ENCODE measurements around the gene PRUNE2.
"Not testable (repeated sequence)": the region's sequence is repeated elsewhere in the genome, so short reads cannot be mapped to it uniquely, and the experiment has no call there.

PRUNE2 gene

GRCh38 chr9:76905791-76906646 lies at the start of gene PRUNE2:
Gene PRUNE2, minus strand, starts transcription at chr9:76906114. Its CDS starts 151 bp downstream, at chr9:76905963.
- peak; percentile 73 for DNase-seq

DNA sequence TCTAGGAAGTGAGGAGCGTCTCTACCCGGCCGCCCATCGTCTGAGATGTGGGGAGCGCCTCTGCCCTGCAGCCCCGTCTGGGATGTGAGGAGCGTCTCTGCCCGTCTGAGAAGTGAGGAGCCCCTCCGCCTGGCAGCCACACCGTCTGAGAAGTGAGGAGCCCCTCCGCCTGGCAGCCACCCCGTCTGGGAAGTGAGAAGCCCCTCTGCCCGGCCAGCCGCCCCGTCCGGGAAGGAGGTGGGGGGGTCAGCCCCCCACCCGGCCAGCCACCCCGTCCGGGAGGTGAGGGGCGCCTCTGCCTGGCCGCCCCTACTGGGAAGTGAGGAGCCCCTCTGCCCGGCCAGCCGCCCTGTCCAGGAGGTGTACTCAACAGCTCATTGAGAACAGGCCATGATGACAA lies 49.5 kb upstream of the PRUNE2 start:
- DNase-seq: not testable (repeated sequence)

DNA sequence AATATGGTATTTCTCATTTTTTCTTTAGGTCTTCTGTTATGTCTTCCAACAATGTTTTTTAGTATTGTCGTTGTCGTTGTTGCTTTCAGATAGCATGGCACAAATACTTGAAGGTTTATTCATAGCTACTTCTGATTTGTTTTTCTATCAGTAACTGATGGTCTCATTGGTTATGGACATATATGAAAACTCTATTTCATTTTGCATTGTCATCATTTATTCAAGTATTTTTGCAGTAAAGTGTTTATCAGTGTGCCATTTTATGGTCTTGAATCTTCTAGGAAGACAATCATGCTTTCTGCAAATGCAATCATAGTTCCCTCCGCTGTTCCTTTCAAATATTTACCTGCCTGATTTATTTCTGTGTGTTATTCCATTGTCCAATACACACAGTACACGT lies 44.0 kb upstream of the PRUNE2 start:
- DNase-seq: no peak

DNA sequence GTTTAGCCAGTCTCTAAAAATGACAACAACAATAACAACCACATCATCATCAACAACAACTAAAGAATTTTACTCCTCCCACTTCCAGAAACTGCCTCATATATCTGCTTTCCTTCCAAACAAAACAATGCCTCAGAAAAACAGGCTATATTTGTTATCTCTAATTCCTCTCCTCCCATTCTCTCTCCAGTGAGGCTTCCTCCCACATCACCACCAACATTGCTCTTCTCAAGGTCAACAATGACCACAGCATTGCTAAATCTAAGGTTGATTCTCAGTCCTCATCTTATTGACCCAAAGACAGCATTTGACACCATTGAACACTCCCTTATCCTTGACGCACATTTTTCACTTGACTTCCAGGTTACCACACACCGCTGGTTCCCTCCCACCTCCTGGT lies 38.1 kb upstream of the PRUNE2 start:
- DNase-seq: no peak

- DNase-seq: no peak
Observed at GRCh38 chr9:76943054-76943453, 37.1 kb upstream of the PRUNE2 start.

DNA sequence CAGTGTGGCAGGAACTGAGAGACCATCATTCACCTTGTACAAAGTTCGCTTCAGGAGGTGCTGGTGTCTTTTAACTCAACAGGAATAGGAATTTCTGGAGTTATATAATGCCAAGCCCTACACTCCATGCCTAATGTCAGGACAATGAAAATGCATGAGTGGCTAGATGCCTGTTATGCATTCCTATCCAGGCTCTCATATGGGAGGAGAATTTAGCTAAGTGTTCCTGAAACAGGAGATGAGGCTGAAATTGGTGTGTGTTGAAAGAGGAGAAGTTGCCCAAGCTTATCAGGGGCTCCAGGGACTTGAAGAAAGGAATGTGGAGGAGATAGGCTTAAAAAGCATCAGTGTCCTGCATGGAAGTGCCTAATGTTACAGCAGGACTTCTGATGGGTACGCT lies 26.8 kb upstream of the PRUNE2 start:
- DNase-seq: no peak

- DNase-seq: no peak
Observed at GRCh38 chr9:76932265-76932664, 26.4 kb upstream of the PRUNE2 start.

- no peak for DNase-seq
Observed at GRCh38 chr9:76927540-76928240, 21.8 kb upstream of the PRUNE2 start.

- no peak for DNase-seq
Observed at GRCh38 chr9:76926846-76927245, 20.9 kb upstream of the PRUNE2 start.

DNA sequence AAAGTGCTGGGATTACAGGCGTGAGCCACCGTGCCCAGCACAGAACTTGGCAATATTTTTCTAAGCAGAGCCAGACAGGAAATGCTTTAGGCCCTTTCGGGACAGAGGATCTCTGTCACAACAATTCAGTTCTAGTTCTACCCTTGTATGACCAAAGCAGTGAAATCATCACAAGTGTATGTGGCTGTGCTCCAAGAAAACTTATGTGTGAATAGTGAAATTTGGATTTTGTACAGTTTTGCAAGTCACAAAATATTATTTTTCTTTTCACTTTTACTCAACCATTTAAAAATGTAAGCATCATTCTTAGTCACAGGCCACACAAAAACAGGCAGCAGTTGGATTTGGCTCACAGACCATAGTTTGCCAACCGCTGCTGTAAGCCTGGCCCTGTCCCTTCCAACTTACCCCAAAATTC lies 20.4 kb upstream of the PRUNE2 start:
- DNase-seq: peak; percentile 63

- no peak for DNase-seq
Observed at GRCh38 chr9:76921165-76921564, 15.3 kb upstream of the PRUNE2 start.

DNA sequence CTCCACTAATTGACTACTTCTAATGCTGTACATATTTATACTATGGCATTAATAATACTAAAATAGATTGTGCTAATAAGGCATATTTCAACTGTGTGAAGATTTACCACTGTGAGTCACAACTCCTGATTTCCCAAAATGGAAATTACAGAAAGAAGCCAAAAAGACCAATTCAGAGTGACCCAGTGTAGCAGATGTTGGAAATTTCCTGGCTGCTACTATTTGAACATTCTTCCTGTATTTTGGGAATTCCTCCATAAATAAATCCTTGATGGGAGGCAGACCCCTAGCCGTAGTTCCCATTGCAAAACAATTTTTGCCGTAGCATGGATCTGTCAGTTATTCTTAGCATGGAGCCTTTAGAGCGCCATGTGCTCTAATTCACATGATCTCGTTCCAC lies 11.4 kb upstream of the PRUNE2 start:
- no peak for DNase-seq

GRCh38 chr9:76916231-76916630 lies 10.3 kb upstream of the PRUNE2 start:
- no peak for DNase-seq

- no peak for DNase-seq
Observed at GRCh38 chr9:76913467-76913866, 7.6 kb upstream of the PRUNE2 start.

DNA sequence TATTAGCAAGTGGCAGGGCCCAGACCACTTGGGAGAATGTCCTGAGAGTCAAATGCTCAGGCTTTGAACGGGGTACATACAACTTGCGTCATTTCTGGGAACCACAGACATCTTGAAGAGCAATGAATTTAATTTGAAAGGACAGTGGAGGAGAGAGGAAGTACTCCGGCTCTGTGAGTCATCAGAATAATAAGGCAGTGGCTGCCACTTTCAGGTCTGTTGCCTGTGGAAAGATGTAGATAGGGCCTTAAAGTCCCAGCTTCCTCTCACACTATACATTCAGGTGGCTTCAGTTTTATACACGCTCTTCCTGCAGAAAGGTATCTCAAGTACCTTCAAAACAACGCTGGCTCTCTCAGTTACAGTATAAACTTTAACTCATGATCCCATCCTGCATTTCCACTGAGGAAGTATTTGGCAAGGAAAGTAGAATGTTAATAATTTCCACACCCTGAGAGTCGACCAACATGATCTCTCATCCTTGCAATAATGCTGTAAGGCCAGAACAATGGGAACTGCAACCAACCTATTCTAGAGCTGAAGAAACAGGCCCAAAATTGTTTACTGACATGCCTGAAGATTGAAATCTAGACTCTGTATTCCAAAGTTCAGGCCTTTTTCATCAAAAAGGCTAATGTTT lies 6.8 kb upstream of the PRUNE2 start:
- no peak for DNase-seq

DNA sequence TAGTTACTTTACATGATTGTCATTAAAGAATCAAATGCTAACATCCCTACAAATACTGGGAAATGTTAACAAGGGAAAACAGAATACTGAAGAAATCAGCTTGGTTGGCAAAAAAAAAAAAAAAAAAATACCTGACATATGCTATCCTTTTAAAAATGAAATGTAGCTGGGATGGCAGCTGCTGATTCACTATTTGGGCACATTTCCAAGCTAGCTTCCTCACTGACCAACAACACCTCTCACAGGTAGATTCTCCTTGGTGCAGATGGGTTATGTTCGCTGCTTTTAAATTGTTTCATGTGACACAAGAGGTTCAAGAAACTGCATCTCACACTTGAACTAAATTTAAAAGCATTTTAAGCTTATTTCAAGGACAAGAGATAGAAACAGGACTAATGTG lies 6.1 kb upstream of the PRUNE2 start:
- DNase-seq: no peak

GRCh38 chr9:76910861-76911260 lies 4.9 kb upstream of the PRUNE2 start:
- DNase-seq: no peak

DNA sequence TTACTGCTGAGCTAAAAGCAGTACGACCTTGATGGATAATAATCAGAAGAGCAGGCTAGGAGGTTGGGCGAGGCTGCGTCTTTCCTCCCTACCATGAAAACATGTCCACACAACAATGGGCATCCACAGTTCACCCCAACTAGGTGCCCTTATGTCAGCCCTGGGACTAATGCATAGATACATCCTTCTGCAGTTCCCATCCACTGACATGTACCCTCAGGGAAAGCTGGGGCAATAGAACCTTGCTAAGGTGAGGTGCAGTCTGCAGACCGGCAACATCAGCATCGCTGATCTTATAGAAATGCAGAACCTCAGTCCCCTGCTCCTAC lies 697 bp upstream of the PRUNE2 start:
- DNase-seq: no peak

DNA sequence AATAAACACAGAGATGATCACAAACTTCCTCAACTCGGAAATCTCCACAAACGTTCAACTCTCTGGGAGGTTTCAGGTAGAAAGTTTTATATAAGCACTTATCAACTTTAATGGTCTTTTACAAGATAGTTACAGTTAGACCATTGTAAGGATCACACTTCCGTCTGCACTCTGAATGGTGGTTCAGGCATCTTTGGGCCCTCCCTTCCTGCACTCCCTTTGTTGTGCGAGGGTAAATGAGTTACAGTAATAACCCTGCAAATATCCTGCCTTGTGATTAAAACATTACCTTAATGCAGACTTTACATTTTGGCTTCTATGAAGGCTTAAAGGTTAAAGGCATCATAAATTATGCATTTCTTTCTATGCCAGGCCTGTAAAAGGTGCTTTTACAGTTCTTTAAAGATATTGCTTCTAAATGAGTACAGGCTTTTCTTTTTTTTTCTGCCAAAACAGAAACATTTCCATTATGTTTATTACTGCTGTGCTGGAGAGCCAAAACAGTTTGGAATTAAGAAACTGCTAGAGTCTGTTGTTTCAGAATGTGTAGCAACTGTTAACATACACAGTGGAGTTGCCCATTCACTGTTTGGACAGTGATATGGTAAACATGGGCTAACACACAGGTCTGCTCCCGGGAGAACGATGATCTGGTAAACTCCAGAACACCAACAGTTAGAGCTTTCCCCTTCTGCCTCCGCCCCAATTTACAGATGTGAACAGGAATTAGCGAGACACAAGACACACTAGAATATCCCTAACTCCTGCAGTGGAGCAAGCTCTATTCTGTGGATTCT lies 1.1 kb downstream of the PRUNE2 start:
- no peak for DNase-seq

DNA sequence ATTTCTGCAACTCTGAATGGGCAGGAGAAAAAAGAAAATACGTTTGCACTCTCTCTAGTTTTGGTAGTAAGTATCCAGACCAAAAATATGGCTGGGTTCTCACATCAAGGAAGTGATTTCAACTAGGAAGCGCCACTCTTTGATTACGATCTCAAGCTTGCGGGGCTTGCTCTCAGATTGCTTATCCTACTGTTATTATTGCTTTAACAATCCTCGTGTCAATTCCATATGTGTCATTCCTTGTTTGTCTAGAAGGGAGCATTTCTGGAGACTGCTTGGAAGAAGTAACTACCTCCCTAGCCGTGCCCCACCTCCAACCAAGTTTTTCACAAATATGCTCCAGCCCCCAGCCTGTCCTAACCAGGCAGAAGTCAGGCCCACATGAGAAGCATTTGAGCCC lies 3.5 kb downstream of the PRUNE2 start:
- no peak for DNase-seq

GRCh38 chr9:76901801-76902200 lies 4.1 kb downstream of the PRUNE2 start:
- DNase-seq: no peak

DNA sequence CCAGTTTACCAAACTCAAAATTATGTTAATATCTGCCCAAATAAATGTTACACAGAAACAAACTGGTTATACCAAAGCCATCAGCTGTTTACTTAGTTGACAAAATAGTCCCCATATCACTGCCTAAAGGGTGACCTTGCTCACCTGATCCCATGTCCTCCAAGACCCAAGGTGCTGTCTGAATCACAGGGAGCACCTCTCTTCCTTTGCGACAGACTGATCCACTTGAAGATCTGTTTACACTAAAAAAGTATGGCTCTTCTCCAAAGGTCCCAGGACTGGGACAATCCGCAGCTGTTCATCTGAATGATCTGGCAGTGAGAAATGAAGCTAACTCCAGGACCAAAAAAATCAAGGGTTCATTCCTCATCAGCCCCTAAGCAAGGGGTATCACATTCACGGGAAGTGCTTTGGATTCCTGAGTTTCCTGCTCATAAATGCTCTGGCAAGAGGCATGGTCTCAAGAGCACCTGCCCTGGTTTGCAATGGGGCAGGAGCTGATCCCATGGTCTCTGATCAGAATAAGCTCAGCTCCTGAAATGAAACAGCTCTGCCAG lies 5.0 kb downstream of the PRUNE2 start:
- DNase-seq: no peak

DNA sequence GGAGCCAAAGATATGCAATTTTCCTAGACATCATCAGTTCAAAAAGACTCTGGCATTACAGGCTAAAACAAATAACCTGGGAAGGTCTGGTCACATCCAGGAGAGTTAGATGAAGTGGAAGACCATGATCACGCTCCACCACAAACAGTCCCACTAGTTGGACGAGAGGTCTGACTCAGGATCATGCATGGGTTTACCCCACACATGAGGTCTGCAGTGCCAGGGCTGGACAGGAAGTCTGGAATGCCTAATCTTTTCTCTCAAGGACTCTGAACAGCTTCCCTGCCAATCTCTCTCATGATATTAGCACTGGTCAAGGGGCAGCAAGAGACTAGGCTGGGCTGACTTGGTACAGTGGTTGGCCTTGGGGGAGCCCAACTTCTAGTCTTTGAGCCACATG lies 7.1 kb downstream of the PRUNE2 start:
- DNase-seq: no peak

Data from amniotic stem cell (primary cell).